ENCODE measurements around the gene ARRB1. TPM values are rescaled to one million over a fixed set of nuclear protein-coding genes. Genes with fewer than 3 reads are reported as not detected.

Gene ARRB1
- total and polyA plus RNA-seq, 4 experiments from 2014 or later: 6.6 to 47.5 (median 26.4) TPM

DNA sequence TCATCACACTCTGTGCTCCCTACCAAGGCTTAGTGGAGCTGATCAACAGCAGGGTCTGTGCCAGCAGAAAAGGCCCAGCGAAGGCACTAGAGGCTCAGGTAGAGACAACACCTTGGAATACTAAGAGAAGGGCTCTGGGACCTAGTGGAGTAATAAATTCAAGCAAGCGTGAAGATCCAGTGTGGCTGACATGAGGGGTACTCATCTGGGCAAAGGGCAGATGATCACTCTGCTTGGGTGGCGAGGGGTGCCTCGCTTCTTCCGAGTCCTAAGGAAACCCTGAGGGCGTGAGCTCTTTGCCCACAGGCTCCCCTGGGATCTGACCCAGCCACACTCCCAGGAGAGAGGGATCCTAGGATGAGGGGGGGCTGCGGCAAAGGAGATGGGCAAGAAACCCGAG, 114.4 kb downstream of the ARRB1 start:
- Mint-ChIP-seq H3K4me1 (peaks cover 0 to 4% (median under 1%) of the 10 kb centered on the region in 4 donors), H3K27me3 (peaks cover 15 to 26% of the 10 kb centered on the region in 2 donors), H3K9me3 (peaks cover 0 to 4% (median 0%) of the 10 kb centered on the region in 8 donors), H3K27ac (peak overlapping the region in 1 of 7 donors; percentile 5), H3K4me3 (no peak overlapping the region), H3K36me3 (no peaks in the 10 kb centered on the region)
- DNase-seq: no peak
- intact Hi-C loops (cut with micrococcal nuclease): no loop called here
- H3K4me3 ChIP-seq (ENCODE audit: low read length in 2 of 2): no peak overlapping the region
- no peaks in the 10 kb centered on the region for H3K36me3 ChIP-seq (ENCODE audit: insufficient read depth, low read length)
- no peaks in the 10 kb centered on the region for H3K9me3 ChIP-seq (ENCODE audit: control insufficient read depth in 1 of 2, low read length in 2 of 2)
- ChIA-PET CTCF (ENCODE audit: partially characterized antibody) (interaction anchor here (0.9 to 17.1 kb wide), 4 partner anchors 11 to 214 kb away, joined by 3 to 567 read pairs (median 16); no protein-coding TSS in a partner anchor), POLR2A (ENCODE audit: partially characterized antibody) (no interaction called here)
- H3K4me1 ChIP-seq (ENCODE audit: insufficient read depth, low read length): peaks cover 10% of the 10 kb centered on the region
- no peak overlapping the region for H3K27ac ChIP-seq (ENCODE audit: low read depth, low read length)
- peaks cover 11% of the 10 kb centered on the region for H3K27me3 ChIP-seq (ENCODE audit: insufficient read depth, low read length)

DNA sequence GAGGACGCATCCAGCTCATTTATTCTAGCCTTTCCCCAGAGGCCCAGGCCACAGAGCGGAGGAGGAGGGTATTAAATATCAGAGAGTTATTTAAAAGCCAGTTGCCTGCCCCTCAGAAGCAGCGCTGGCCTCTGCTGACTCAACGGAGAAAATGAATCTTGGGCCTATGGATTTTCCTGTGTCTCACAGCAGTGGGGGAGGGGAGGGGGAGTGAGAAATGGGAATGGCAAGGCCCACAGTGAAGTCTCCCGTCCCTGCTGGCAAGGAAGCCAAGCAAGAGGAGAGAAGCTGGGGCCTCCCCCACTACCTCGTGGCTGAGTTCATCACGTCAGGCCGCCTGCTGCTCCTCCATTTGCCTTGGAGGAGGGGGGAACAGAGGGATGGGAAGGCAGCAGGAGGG, 115.4 kb downstream of the ARRB1 start:
- Histone ChIP-seq H3K9me3 (ENCODE audit: control insufficient read depth in 1 of 2, low read length in 2 of 2) (no peaks in the 10 kb centered on the region), H3K36me3 (ENCODE audit: insufficient read depth, low read length) (no peaks in the 10 kb centered on the region), H3K4me1 (ENCODE audit: insufficient read depth, low read length) (peaks cover 10% of the 10 kb centered on the region), H3K27ac (ENCODE audit: low read depth, low read length) (no peak overlapping the region), H3K4me3 (ENCODE audit: low read length in 2 of 2) (no peak overlapping the region), H3K27me3 (ENCODE audit: insufficient read depth, low read length) (peaks cover 11% of the 10 kb centered on the region)
- DNase-seq: no peak
- Mint-ChIP-seq H3K27ac (no peak overlapping the region), H3K36me3 (no peaks in the 10 kb centered on the region), H3K4me3 (no peak overlapping the region), H3K4me1 (peaks cover 0 to 1% (median 0%) of the 10 kb centered on the region in 4 donors), H3K27me3 (peaks cover 20 to 30% of the 10 kb centered on the region in 2 donors), H3K9me3 (peaks cover 0 to 4% (median 0%) of the 10 kb centered on the region in 8 donors)
- intact Hi-C loops (cut with micrococcal nuclease): no loop called here
- POLR2A ChIA-PET (ENCODE audit: partially characterized antibody): no interaction called here
- CTCF ChIA-PET (ENCODE audit: partially characterized antibody): no interaction called here

DNA sequence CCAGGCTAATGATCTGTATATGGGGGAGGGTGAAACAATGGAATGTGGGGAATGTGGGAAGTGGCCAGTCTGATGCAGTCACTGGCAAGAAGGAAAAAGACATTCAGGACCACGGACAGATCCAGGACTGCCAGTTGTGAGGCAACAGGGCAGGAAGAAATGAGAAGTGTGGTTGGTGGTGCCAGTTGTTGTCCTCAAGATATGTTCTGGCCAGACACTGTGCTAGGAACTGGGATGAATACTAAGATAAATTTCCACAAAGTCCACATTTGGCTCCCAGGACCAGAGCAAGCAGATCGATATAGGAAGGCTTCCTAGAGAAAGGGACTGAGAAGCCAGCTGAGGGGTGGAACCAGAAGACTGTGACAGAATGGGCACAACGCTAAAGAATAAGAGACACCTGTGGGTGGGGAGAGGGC, 117.7 kb downstream of the ARRB1 start:
- H3K27ac Mint-ChIP-seq: no peak overlapping the region
- no peaks in the 10 kb centered on the region for H3K4me1 Mint-ChIP-seq
- H3K27ac ChIP-seq (ENCODE audit: low read depth, low read length): no peak overlapping the region
- peaks cover 0 to 4% (median 0%) of the 10 kb centered on the region in 8 donors for H3K9me3 Mint-ChIP-seq
- CTCF ChIA-PET (ENCODE audit: partially characterized antibody): interaction anchor here (0.6 to 2.1 kb wide), 4 partner anchors 7 to 93 kb away, joined by 3 to 9 read pairs (median 3); no protein-coding TSS in a partner anchor
- peaks cover 17 to 22% of the 10 kb centered on the region in 2 donors for H3K27me3 Mint-ChIP-seq
- peak in 1 of 5 donors; percentile 20 for DNase-seq
- POLR2A ChIA-PET (ENCODE audit: partially characterized antibody): no interaction called here
- H3K4me3 Mint-ChIP-seq: no peak overlapping the region
- no peaks in the 10 kb centered on the region for H3K36me3 ChIP-seq (ENCODE audit: insufficient read depth, low read length)
- intact Hi-C loops (cut with micrococcal nuclease): no loop called here
- peaks cover 0 to 3% of the 10 kb centered on the region in 2 donors for H3K36me3 Mint-ChIP-seq
- H3K27me3 ChIP-seq (ENCODE audit: insufficient read depth, low read length): no peaks in the 10 kb centered on the region
- no peaks in the 10 kb centered on the region for H3K9me3 ChIP-seq (ENCODE audit: control insufficient read depth in 1 of 2, low read length in 2 of 2)
- H3K4me1 ChIP-seq (ENCODE audit: insufficient read depth, low read length): no peaks in the 10 kb centered on the region
- no peak overlapping the region for H3K4me3 ChIP-seq (ENCODE audit: low read length in 2 of 2)

DNA sequence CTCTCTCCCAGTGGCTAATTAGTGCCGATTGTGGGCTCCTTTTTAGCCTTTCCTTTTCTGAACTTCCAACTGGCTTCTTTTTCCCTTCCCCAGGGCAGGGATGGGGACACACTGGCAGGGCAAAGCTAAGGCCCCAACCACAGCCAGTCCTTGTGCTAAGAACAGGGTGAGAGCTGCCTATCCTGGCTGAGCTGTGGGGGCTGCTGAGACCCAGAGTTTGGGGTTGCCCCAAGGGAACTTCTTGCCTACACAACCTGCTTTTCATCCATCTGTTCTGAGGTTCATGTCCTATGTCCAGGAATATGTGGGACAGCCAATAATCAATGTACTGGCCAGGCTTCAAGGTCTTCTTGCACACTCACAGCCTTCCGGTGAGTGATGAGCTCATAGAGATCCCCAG, 120.8 kb downstream of the ARRB1 start:
- no peak overlapping the region for H3K4me3 Mint-ChIP-seq
- H3K36me3 Mint-ChIP-seq: peaks cover 0 to 3% of the 10 kb centered on the region in 2 donors
- peaks cover 0 to 4% (median 0%) of the 10 kb centered on the region in 8 donors for H3K9me3 Mint-ChIP-seq
- H3K4me3 ChIP-seq (ENCODE audit: low read length in 2 of 2): no peak overlapping the region
- no peak overlapping the region for H3K27ac Mint-ChIP-seq
- ChIA-PET POLR2A (ENCODE audit: partially characterized antibody) (interaction anchor here (1.1 to 1.5 kb wide), 2 partner anchors 10 to 12 kb away, joined by 3 to 4 read pairs; partner anchors contain the start of gene TPBGL), CTCF (ENCODE audit: partially characterized antibody) (interaction anchor here (0.9 to 1.9 kb wide), 5 partner anchors 23 to 93 kb away, joined by 3 to 4 read pairs (median 4); no protein-coding TSS in a partner anchor)
- no peaks in the 10 kb centered on the region for H3K4me1 Mint-ChIP-seq
- H3K4me1 ChIP-seq (ENCODE audit: insufficient read depth, low read length): no peaks in the 10 kb centered on the region
- H3K27me3 Mint-ChIP-seq: peaks cover 7 to 12% of the 10 kb centered on the region in 2 donors
- no peaks in the 10 kb centered on the region for H3K9me3 ChIP-seq (ENCODE audit: control insufficient read depth in 1 of 2, low read length in 2 of 2)
- intact Hi-C loops (cut with micrococcal nuclease): no loop called here
- H3K27me3 ChIP-seq (ENCODE audit: insufficient read depth, low read length): no peaks in the 10 kb centered on the region
- DNase-seq: no peak
- H3K36me3 ChIP-seq (ENCODE audit: insufficient read depth, low read length): no peaks in the 10 kb centered on the region
- H3K27ac ChIP-seq (ENCODE audit: low read depth, low read length): no peak overlapping the region

DNA sequence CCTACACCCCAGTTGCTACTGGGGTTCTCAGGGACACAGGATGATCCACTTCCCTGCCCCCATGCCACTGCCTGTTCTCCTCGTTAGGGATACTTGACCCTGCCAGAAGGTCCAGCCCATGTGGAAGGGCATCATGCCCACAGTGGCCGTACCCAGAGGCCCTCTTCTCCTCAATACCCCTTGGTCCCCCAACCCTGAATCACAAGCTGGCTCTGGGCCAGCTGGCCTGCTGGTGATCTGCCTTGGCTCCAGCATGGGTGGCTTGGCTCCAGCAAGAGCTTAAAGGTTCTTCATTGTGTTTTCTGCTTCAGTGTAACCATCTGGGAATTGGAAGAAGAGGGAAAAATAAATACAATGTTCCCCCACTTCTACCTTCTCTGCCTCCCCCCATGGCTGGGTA, 122.0 kb downstream of the ARRB1 start:
- peaks cover 0 to 4% (median 0%) of the 10 kb centered on the region in 8 donors for H3K9me3 Mint-ChIP-seq
- no peak overlapping the region for H3K27ac Mint-ChIP-seq
- no peaks in the 10 kb centered on the region for H3K4me1 Mint-ChIP-seq
- H3K36me3 Mint-ChIP-seq: peaks cover 0 to 3% of the 10 kb centered on the region in 2 donors
- no peaks in the 10 kb centered on the region for H3K27me3 ChIP-seq (ENCODE audit: insufficient read depth, low read length)
- no peak for DNase-seq
- no peaks in the 10 kb centered on the region for H3K36me3 ChIP-seq (ENCODE audit: insufficient read depth, low read length)
- POLR2A ChIA-PET (ENCODE audit: partially characterized antibody): no interaction called here
- H3K9me3 ChIP-seq (ENCODE audit: control insufficient read depth in 1 of 2, low read length in 2 of 2): no peaks in the 10 kb centered on the region
- CTCF ChIA-PET (ENCODE audit: partially characterized antibody): interaction anchor here (1.2 kb wide), 1 partner anchor 19 kb away, joined by 3 read pairs; no protein-coding TSS in a partner anchor
- H3K4me3 Mint-ChIP-seq: no peak overlapping the region
- no peak overlapping the region for H3K4me3 ChIP-seq (ENCODE audit: low read length in 2 of 2)
- intact Hi-C loops (cut with micrococcal nuclease): no loop called here
- H3K4me1 ChIP-seq (ENCODE audit: insufficient read depth, low read length): no peaks in the 10 kb centered on the region
- peaks cover 8 to 12% of the 10 kb centered on the region in 2 donors for H3K27me3 Mint-ChIP-seq
- no peak overlapping the region for H3K27ac ChIP-seq (ENCODE audit: low read depth, low read length)

DNA sequence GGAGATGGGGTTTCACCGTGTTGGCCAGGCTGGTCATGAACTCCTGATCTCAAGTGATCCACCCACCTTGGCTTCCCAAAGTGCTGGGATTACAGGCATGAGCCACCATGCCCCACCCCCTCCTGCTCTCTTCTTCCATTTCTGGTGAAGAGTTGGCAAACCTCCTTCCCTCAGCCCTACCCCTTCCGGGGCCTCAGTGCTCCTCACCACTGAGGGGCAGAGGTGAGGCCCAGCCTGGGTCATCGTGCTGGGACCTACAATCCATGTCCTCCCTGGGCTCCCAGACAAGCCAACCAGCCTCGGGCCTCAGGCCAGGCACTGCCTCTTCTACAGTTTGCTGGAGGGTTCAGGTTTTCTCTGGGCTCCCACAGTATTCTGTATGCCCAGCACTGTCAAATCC, 125.7 kb downstream of the ARRB1 start:
- DNase-seq: no peak
- CTCF ChIA-PET (ENCODE audit: partially characterized antibody): interaction anchor here (1.0 kb wide), 1 partner anchor 16 kb away, joined by 3 read pairs; no protein-coding TSS in a partner anchor
- H3K4me3 ChIP-seq (ENCODE audit: low read length in 2 of 2): no peak overlapping the region
- Mint-ChIP-seq H3K4me1 (no peaks in the 10 kb centered on the region), H3K27me3 (peaks cover 2 to 3% of the 10 kb centered on the region in 2 donors), H3K36me3 (peaks cover 0 to 3% of the 10 kb centered on the region in 2 donors), H3K27ac (no peak overlapping the region), H3K4me3 (no peak overlapping the region), H3K9me3 (peaks cover 0 to 4% (median 0%) of the 10 kb centered on the region in 8 donors)
- no peaks in the 10 kb centered on the region for H3K27me3 ChIP-seq (ENCODE audit: insufficient read depth, low read length)
- no peak overlapping the region for H3K27ac ChIP-seq (ENCODE audit: low read depth, low read length)
- H3K4me1 ChIP-seq (ENCODE audit: insufficient read depth, low read length): no peaks in the 10 kb centered on the region
- intact Hi-C loops (cut with micrococcal nuclease): no loop called here
- no peaks in the 10 kb centered on the region for H3K36me3 ChIP-seq (ENCODE audit: insufficient read depth, low read length)
- POLR2A ChIA-PET (ENCODE audit: partially characterized antibody): no interaction called here
- no peaks in the 10 kb centered on the region for H3K9me3 ChIP-seq (ENCODE audit: control insufficient read depth in 1 of 2, low read length in 2 of 2)

DNA sequence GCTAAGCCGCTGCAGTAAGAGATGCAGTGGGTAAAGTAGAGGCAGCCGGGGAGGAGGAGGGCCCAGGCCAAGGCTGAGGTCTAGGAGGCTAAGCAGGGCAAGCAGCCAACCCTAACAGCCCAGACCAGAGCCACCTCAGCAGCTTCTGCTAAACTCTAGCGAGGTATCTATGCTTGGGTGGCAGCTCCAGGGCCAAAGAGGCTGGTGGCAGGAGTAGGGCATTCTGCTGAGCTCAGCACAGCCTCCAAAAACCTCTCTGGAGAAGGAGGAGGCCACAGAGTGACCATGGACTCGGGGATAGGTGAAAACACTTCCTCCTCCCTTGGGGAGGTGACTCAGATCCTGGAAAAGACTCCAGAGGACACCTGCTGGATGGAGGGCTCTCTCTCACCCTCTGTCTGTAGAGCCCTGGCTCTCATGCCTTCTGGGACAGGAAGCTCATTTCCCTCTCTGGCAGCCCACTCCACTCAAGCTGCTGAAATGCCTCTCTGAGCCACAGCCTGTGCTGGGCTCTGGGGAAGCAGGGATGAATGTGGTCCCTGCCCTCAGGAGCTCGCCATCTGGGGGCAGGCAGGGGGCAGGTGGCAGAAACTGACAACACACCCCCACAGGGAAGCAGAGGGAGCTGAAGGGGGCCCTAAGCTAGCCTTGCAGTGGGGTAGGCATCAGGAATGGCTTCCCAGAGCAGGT, 127.4 kb downstream of the ARRB1 start:
- H3K9me3 Mint-ChIP-seq: peaks cover 0 to 4% (median 0%) of the 10 kb centered on the region in 8 donors
- intact Hi-C loops (cut with micrococcal nuclease): no loop called here

More for the DNA sequence above, 127.4 kb downstream of the ARRB1 start:
- POLR2A ChIA-PET (ENCODE audit: partially characterized antibody): no interaction called here
- Histone ChIP-seq H3K27ac (ENCODE audit: low read depth, low read length) (no peak overlapping the region), H3K27me3 (ENCODE audit: insufficient read depth, low read length) (no peaks in the 10 kb centered on the region), H3K9me3 (ENCODE audit: control insufficient read depth in 1 of 2, low read length in 2 of 2) (no peaks in the 10 kb centered on the region), H3K36me3 (ENCODE audit: insufficient read depth, low read length) (no peaks in the 10 kb centered on the region), H3K4me1 (ENCODE audit: insufficient read depth, low read length) (no peaks in the 10 kb centered on the region), H3K4me3 (ENCODE audit: low read length in 2 of 2) (no peak overlapping the region)
- no peak for DNase-seq
- peaks cover 2 to 5% of the 10 kb centered on the region in 2 donors for H3K27me3 Mint-ChIP-seq
- no peaks in the 10 kb centered on the region for H3K4me1 Mint-ChIP-seq
- no peaks in the 10 kb centered on the region for H3K36me3 Mint-ChIP-seq
- H3K4me3 Mint-ChIP-seq: no peak overlapping the region
- CTCF ChIA-PET (ENCODE audit: partially characterized antibody): interaction anchor here (1.1 kb wide), 2 partner anchors 15 to 83 kb away, joined by 3 read pairs; no protein-coding TSS in a partner anchor
- peak overlapping the region in 1 of 7 donors; percentile 56 for H3K27ac Mint-ChIP-seq
